Bronchial epithelial cell (primary cell): ENCODE results near the gene RRP15. TPM values are rescaled to one million over a fixed set of nuclear protein-coding genes. Genes with fewer than 3 reads are reported as not detected.

ENCODE experiments used
- DNase-seq: peaks from one replicate; pipeline ENCODE4 v3.0.0-alpha.2; 2010; ENCODE audit warnings: low read depth
- FAIRE-seq: peaks from 2 replicates; lab custom pipeline; 2011; peaks lifted over from hg19 to GRCh38; lab: Jason Lieb, UNC
- H3K27me3 ChIP-seq: 2 replicates; pipeline ENCODE4 v1.5.1; 2011; ENCODE audit warnings: low read length; ENCODE audit not compliant: control insufficient read depth, insufficient read depth
- H3K36me3 ChIP-seq: 2 replicates; pipeline ENCODE4 v1.5.1; 2011; ENCODE audit warnings: low read length; ENCODE audit not compliant: control insufficient read depth, insufficient read depth
- H3K4me3 ChIP-seq: 2 replicates; pipeline ENCODE4 v1.5.1; 2011; ENCODE audit warnings: mild to moderate bottlenecking, low read depth, low read length, control low read depth
- CTCF ChIP-seq: IDR thresholded peaks from 2 replicates; pipeline ENCODE4 v1.5.1; 2011; ENCODE audit warnings: mild to moderate bottlenecking, moderate library complexity, low read length, control low read depth, inconsistent platforms; ENCODE audit not compliant: insufficient read depth, severe bottlenecking
- total RNA-seq: library from RNA; depleted of rRNA; stranded (reverse); fragments of >200 nt; gene quantifications from 2 replicates; pipeline ENCODE4 v1.2.1, GENCODE V29; 2014

RRP15 gene
- total RNA-seq, 1 donor from 2014 or later = 6.8 TPM

- DNase-seq = no peak
- Histone ChIP-seq H3K36me3 (no peaks in the 10 kb centered on the region), H3K27me3 (peaks cover 2% of the 10 kb centered on the region), H3K4me3 (no peak overlapping the region)
- no peak for FAIRE-seq
- TF ChIP-seq CTCF = no peak
Measured at GRCh38 chr1:218254296-218254946, 30.7 kb upstream of the RRP15 start.

- Histone ChIP-seq H3K4me3 (no peak overlapping the region), H3K27me3 (peaks cover 2% of the 10 kb centered on the region), H3K36me3 (no peaks in the 10 kb centered on the region)
- no peak for DNase-seq
- no peak for TF ChIP-seq CTCF
- FAIRE-seq = no peak
Measured at GRCh38 chr1:218255090-218255489, 30.0 kb upstream of the RRP15 start.

- no peak for FAIRE-seq
- no peak for DNase-seq
- no peak for TF ChIP-seq CTCF
- no peaks in the 10 kb centered on the region for H3K36me3 ChIP-seq
- no peak overlapping the region for H3K4me3 ChIP-seq
- H3K27me3 ChIP-seq = peaks cover 2% of the 10 kb centered on the region
Measured at GRCh38 chr1:218257371-218257770, 27.7 kb upstream of the RRP15 start.

- H3K27me3 ChIP-seq = peaks cover 2% of the 10 kb centered on the region
- H3K4me3 ChIP-seq = no peak overlapping the region
- DNase-seq = peak; percentile 41
- FAIRE-seq = no peak
- H3K36me3 ChIP-seq = no peaks in the 10 kb centered on the region
- no peak for TF ChIP-seq CTCF
Measured at GRCh38 chr1:218257971-218258370, 27.1 kb upstream of the RRP15 start.

- no peak for TF ChIP-seq CTCF
- FAIRE-seq (no peak), DNase-seq (no peak)
- Histone ChIP-seq H3K4me3 (no peak overlapping the region), H3K27me3 (peaks cover 2% of the 10 kb centered on the region), H3K36me3 (no peaks in the 10 kb centered on the region)
Measured at GRCh38 chr1:218259339-218259738, 25.8 kb upstream of the RRP15 start.

- Histone ChIP-seq H3K4me3 (no peak overlapping the region), H3K36me3 (no peaks in the 10 kb centered on the region), H3K27me3 (peaks cover 2% of the 10 kb centered on the region)
- TF ChIP-seq CTCF = peak; percentile 41
- no peak for FAIRE-seq
- DNase-seq = peak; percentile 21
Measured at GRCh38 chr1:218259800-218260199, 25.3 kb upstream of the RRP15 start.
